Spleen (tissue), 7 donors: ENCODE measurements around the gene GLYATL1.

ENCODE experiments used
- CTCF ChIP-seq, 11 experiments: fragments of 200-600 bp in 7 of 11; fragments of 450-650 bp in 4 of 11; sonication (generic) in 4 of 11; IDR thresholded peaks in 8 of 11; conservative IDR thresholded peaks in 3 of 11; 1 replicate in 7 of 11; 2 replicates in 4 of 11; pipeline versions ENCODE4 v1.4.0 to v1.8.0; 2016 to 2021; ENCODE audit warnings: antibody characterized with exemption in 11 of 11, inconsistent platforms in 4 of 11, mild to moderate bottlenecking in 1 of 11
- POLR2AphosphoS5 ChIP-seq, 3 donors: sonication (generic); formaldehyde crosslinking; IDR thresholded peaks; one replicate each; pipeline ENCODE4 v1.5.1; 2017; ENCODE audit warnings: antibody characterized with exemption in 3 of 3
- donor health status: DM: no; HTN: no; CAD: no; lungs with moderate emphysema.
- donor health status: DM: no; HTN: no; CAD: no.
- donor health status: DM: no; HTN: no; CAD: no.

GRCh38 chr11:58968251-58968711 lies 29.0 kb downstream of the GLYATL1 start:
- TF ChIP-seq POLR2AphosphoS5 (IDR thresholded peaks at IDR 0.05): no peak
- TF ChIP-seq CTCF (IDR thresholded peaks at IDR 0.05 in 8 of 11, conservative IDR thresholded peaks at IDR 0.05 in 3 of 11): no peak
